Measurements from ENCODE around the gene OR14K1.
"Not testable (repeated sequence)": the region's sequence is repeated elsewhere in the genome, so short reads cannot be mapped to it uniquely, and the experiment has no call there.

OR14K1 gene

GRCh38 chr1:247738315-247738714, at the start of gene OR14K1:
OR14K1 (plus strand) TSS chr1:247738615; CDS start chr1:247738615, 0 bp downstream.
- DNase-seq (ENCODE audit: low read depth in 2 of 2): no peak

- no peak for DNase-seq (ENCODE audit: low read depth in 2 of 2)
Measured at GRCh38 chr1:247701338-247701737, 37.1 kb upstream of the OR14K1 start.

GRCh38 chr1:247710681-247711080, 27.7 kb upstream of the OR14K1 start:
- not testable (repeated sequence) for DNase-seq (ENCODE audit: low read depth in 2 of 2)

GRCh38 chr1:247713753-247714152, 24.7 kb upstream of the OR14K1 start:
- DNase-seq (ENCODE audit: low read depth in 2 of 2): no peak

GRCh38 chr1:247716546-247716945, 21.9 kb upstream of the OR14K1 start, which contains the start of gene OR6F1:
OR6F1 (minus strand) TSS chr1:247716646; CDS start chr1:247712755, 3,891 bp downstream.
- DNase-seq (ENCODE audit: low read depth in 2 of 2): no peak

- no peak for DNase-seq (ENCODE audit: low read depth in 2 of 2)
Measured at GRCh38 chr1:247721222-247721621, 17.2 kb upstream of the OR14K1 start.

- no peak for DNase-seq (ENCODE audit: low read depth in 2 of 2)
Measured at GRCh38 chr1:247740721-247741120, 2.3 kb downstream of the OR14K1 start.

GRCh38 chr1:247741756-247742155, 3.3 kb downstream of the OR14K1 start:
- DNase-seq (ENCODE audit: low read depth in 2 of 2): no peak

- DNase-seq (ENCODE audit: low read depth in 2 of 2): not testable (repeated sequence)
Measured at GRCh38 chr1:247742215-247742760, 3.9 kb downstream of the OR14K1 start.

GRCh38 chr1:247746391-247746935, 8.0 kb downstream of the OR14K1 start:
- DNase-seq (ENCODE audit: low read depth in 2 of 2): no peak

GRCh38 chr1:247747616-247748015, 9.2 kb downstream of the OR14K1 start:
- DNase-seq (ENCODE audit: low read depth in 2 of 2): no peak

- no peak for DNase-seq (ENCODE audit: low read depth in 2 of 2)
Measured at GRCh38 chr1:247748041-247748440, 9.6 kb downstream of the OR14K1 start, which contains the start of gene OR14A2. OR14A2 (minus strand) TSS chr1:247748141.

- no peak for DNase-seq (ENCODE audit: low read depth in 2 of 2)
Measured at GRCh38 chr1:247749870-247750269, 11.5 kb downstream of the OR14K1 start.

GRCh38 chr1:247754311-247754710, 15.9 kb downstream of the OR14K1 start:
- not testable (repeated sequence) for DNase-seq (ENCODE audit: low read depth in 2 of 2)

- DNase-seq (ENCODE audit: low read depth in 2 of 2): no peak
Measured at GRCh38 chr1:247760456-247760855, 22.0 kb downstream of the OR14K1 start, which contains the start of gene OR1C1. OR1C1 (minus strand) TSS chr1:247760556; CDS start chr1:247758406, 2,150 bp downstream.

- DNase-seq (ENCODE audit: low read depth in 2 of 2): no peak
Measured at GRCh38 chr1:247769603-247770002, 31.2 kb downstream of the OR14K1 start.

All from fibroblast of skin of left quadriceps (primary cell).